SK-N-SH (cell line): ENCODE results near the gene SYNGR4. TPM values are rescaled to one million over a fixed set of nuclear protein-coding genes. Genes with fewer than 3 reads are reported as not detected.
A peak's percentile ranks its signal among the peaks of the same experiment; 100 is the strongest.

Experiments used
- CTCF ChIA-PET: fragments of 300-600, 350-600 bp; formaldehyde crosslinking; extraction: SDS; loops from one replicate; lab custom pipeline; 2021; lab: Yijun Ruan, JAX
- POLR2A ChIA-PET: fragments of 350-600 bp; sonication (Branson Sonifier 250); formaldehyde crosslinking; extraction: SDS; loops from one replicate; lab custom pipeline; 2020; ENCODE audit warnings: antibody characterized with exemption, inconsistent platforms; lab: Yijun Ruan, JAX
- DNase-seq: peaks from one replicate; pipeline ENCODE4 v3.0.0; 2012
- H2AFZ ChIP-seq: fragments of 200-600 bp; sonication (generic); 2 replicates; pipeline ENCODE4 v1.8.1; 2016; ENCODE audit warnings: antibody characterized with exemption, mild to moderate bottlenecking, low read depth
- H3F3A ChIP-seq: fragments of 200-600 bp; sonication (generic); replicated peaks from 2 replicates; pipeline ENCODE3; 2016; ENCODE audit warnings: antibody characterized with exemption, mild to moderate bottlenecking; ENCODE audit not compliant: insufficient read depth
- H3K27ac ChIP-seq, 2 experiments: fragments of 200-500 bp in 1 of 2; fragments of 200-600 bp in 1 of 2; sonication (Bioruptor generic) in 1 of 2; sonication (generic), shearing (Covaris generic) in 1 of 2; 2 replicates each; pipeline versions ENCODE4 v1.5.1 to v1.6.1; 2014 to 2016; ENCODE audit warnings: low read depth in 2 of 2, inconsistent platforms in 1 of 2, low read length in 1 of 2, mild to moderate bottlenecking in 1 of 2, mixed read lengths in 1 of 2
- H3K27me3 ChIP-seq: fragments of 200-600 bp; sonication (generic), shearing (Covaris generic); 2 replicates; pipeline ENCODE4 v1.6.1; 2016; ENCODE audit warnings: mixed run types; ENCODE audit not compliant: insufficient read depth
- H3K36me3 ChIP-seq, 2 experiments: fragments of 200-500 bp in 1 of 2; fragments of 200-600 bp in 1 of 2; sonication (Bioruptor generic) in 1 of 2; sonication (generic) in 1 of 2; replicated peaks in 1 of 2; 2 replicates each; pipeline versions ENCODE3 to v1.5.1; 2014 to 2016; ENCODE audit warnings: low read length in 1 of 2, mild to moderate bottlenecking in 1 of 2; ENCODE audit not compliant: insufficient read depth in 2 of 2, control insufficient read depth in 1 of 2
- H3K4me1 ChIP-seq, 2 experiments: fragments of 200-500 bp in 1 of 2; fragments of 200-600 bp in 1 of 2; sonication (Bioruptor generic) in 1 of 2; sonication (generic), shearing (Covaris generic) in 1 of 2; 2 replicates each; pipeline versions ENCODE4 v1.5.1 to v1.6.1; 2014 to 2016; ENCODE audit warnings: low read depth in 1 of 2, low read length in 1 of 2, mixed run types in 1 of 2; ENCODE audit not compliant: insufficient read depth in 2 of 2, control insufficient read depth in 1 of 2
- H3K4me2 ChIP-seq: fragments of 200-600 bp; sonication (generic), shearing (Covaris generic); 2 replicates; pipeline ENCODE4 v1.6.1; 2017; ENCODE audit warnings: mixed run types
- H3K4me3 ChIP-seq, 2 experiments: fragments of 200-500 bp in 1 of 2; fragments of 200-600 bp in 1 of 2; sonication (Bioruptor generic) in 1 of 2; sonication (generic), shearing (Covaris generic) in 1 of 2; 2 replicates each; pipeline versions ENCODE4 v1.5.1 to v1.8.1; 2014 to 2016; ENCODE audit warnings: low read depth in 2 of 2, inconsistent platforms in 1 of 2, low read length in 1 of 2, mild to moderate bottlenecking in 1 of 2, mixed read lengths in 1 of 2, moderate library complexity in 1 of 2
- H3K79me2 ChIP-seq: fragments of 200-600 bp; sonication (generic); 2 replicates; pipeline ENCODE4 v1.8.1; 2017; ENCODE audit warnings: mild to moderate bottlenecking; ENCODE audit not compliant: insufficient read depth
- H3K9ac ChIP-seq: fragments of 200-600 bp; sonication (generic); 2 replicates; pipeline ENCODE4 v1.6.1; 2017; ENCODE audit warnings: mixed run types
- H3K9me2 ChIP-seq: fragments of 200-600 bp; sonication (generic); 2 replicates; pipeline ENCODE4 v1.6.1; 2017; ENCODE audit warnings: mixed run types
- H3K9me3 ChIP-seq: fragments of 200-600 bp; sonication (generic); 2 replicates; pipeline ENCODE4 v1.6.1; 2017; ENCODE audit warnings: mixed run types, mild to moderate bottlenecking, moderate library complexity
- H4K20me1 ChIP-seq: fragments of 200-600 bp; sonication (generic); 2 replicates; pipeline ENCODE4 v1.6.1; 2017; ENCODE audit warnings: mild to moderate bottlenecking, mixed run types; ENCODE audit not compliant: insufficient read depth
- CHD2 ChIP-seq: fragments of 150-350 bp; IDR thresholded peaks from 2 replicates; pipeline ENCODE4 v1.6.1; 2018; ENCODE audit warnings: low read length; ENCODE audit not compliant: partially characterized antibody
- ELF1 ChIP-seq: IDR thresholded peaks from 2 replicates; pipeline ENCODE4 v1.4.0; 2012
- EZH2phosphoT487 ChIP-seq: fragments of 200-600 bp; sonication (generic); IDR thresholded peaks from 2 replicates; pipeline ENCODE4 v1.6.1; 2017; ENCODE audit warnings: low read depth, mixed run types, mild to moderate bottlenecking, antibody characterized with exemption, moderate library complexity, borderline replicate concordance
- FOSL2 ChIP-seq: IDR thresholded peaks from 2 replicates; pipeline ENCODE4 v1.4.0; 2012; ENCODE audit warnings: low read depth, mild to moderate bottlenecking, moderate library complexity, borderline replicate concordance
- FOXJ3 ChIP-seq: sonication (generic); formaldehyde crosslinking; IDR thresholded peaks from 2 replicates; pipeline ENCODE4 v1.5.1; 2020; ENCODE audit warnings: mild to moderate bottlenecking, missing genetic modification reagents
- FOXM1 ChIP-seq: IDR thresholded peaks from 2 replicates; pipeline ENCODE4 v1.4.0; 2012; ENCODE audit warnings: low read depth, mild to moderate bottlenecking
- MAX ChIP-seq: IDR thresholded peaks from 2 replicates; pipeline ENCODE4 v1.4.0; 2012; ENCODE audit warnings: low read depth
- MEF2A ChIP-seq: IDR thresholded peaks from 2 replicates; pipeline ENCODE4 v1.4.0; 2012; ENCODE audit warnings: low read depth, borderline replicate concordance
- MXI1 ChIP-seq: IDR thresholded peaks from 2 replicates; pipeline ENCODE4 v1.6.1; 2012; ENCODE audit warnings: mild to moderate bottlenecking, low read depth, low read length, improper control_type of control experiment
- NFIC ChIP-seq: IDR thresholded peaks from 2 replicates; pipeline ENCODE4 v1.4.0; 2012; ENCODE audit warnings: borderline replicate concordance
- NRF1 ChIP-seq: IDR thresholded peaks from 2 replicates; pipeline ENCODE4 v1.6.1; 2012; ENCODE audit warnings: low read depth, mild to moderate bottlenecking, low read length
- PBX3 ChIP-seq: IDR thresholded peaks from 2 replicates; pipeline ENCODE4; 2012
- POLR2AphosphoS5 ChIP-seq: IDR thresholded peaks from 2 replicates; pipeline ENCODE4 v1.6.1; 2012; ENCODE audit warnings: low read depth, low read length
- SIN3A ChIP-seq: IDR thresholded peaks from 2 replicates; pipeline ENCODE4 v1.6.1; 2012; ENCODE audit warnings: low read depth, mild to moderate bottlenecking, low read length, moderate library complexity, borderline replicate concordance
- TCF12 ChIP-seq: IDR thresholded peaks from 2 replicates; pipeline ENCODE4 v1.4.0; 2012
- TEAD4 ChIP-seq: IDR thresholded peaks from 2 replicates; pipeline ENCODE4 v1.4.0; 2012; ENCODE audit warnings: mild to moderate bottlenecking, borderline replicate concordance; ENCODE audit not compliant: insufficient read depth
- ZBTB33 ChIP-seq: IDR thresholded peaks from 2 replicates; pipeline ENCODE4 v1.4.0; 2012; ENCODE audit warnings: low read depth, borderline replicate concordance
- WGBS: methylation state at CpG from one replicate; pipeline ENCODE4 v1.1.6; 2017; ENCODE audit warnings: low lambda C conversion rate; 5-methylcytosine and 5-hydroxymethylcytosine counted together
- polyA plus RNA-seq, 3 experiments: library from polyadenylated mRNA; depleted of rRNA; stranded (reverse); fragments of >200 nt; gene quantifications; 2 replicates each; pipeline ENCODE4 v1.2.3, GENCODE V29; 2012

SYNGR4 gene
- polyA plus RNA-seq, 1 of the 3 experiments (the other 2 are of a cell fraction): 0.08 TPM

- Histone ChIP-seq H3K4me3 (peak overlapping the region; percentile 51 to 68), H3K27me3 (no peaks in the 10 kb centered on the region), H3K36me3 (no peaks in the 10 kb centered on the region), H3K9ac (peak overlapping the region; percentile 59), H3K9me2 (no peaks in the 10 kb centered on the region), H3K27ac (peak overlapping the region in 1 of 2 experiments; percentile 61; a peak in 1 of 4 replicates), H3K4me1 (peaks cover 4 to 48% of the 10 kb centered on the region in 2 experiments; a peak in 3 of 4 replicates), H3K4me2 (peak overlapping the region; percentile 93), H3K79me2 (peaks cover 16% of the 10 kb centered on the region), H3F3A (peaks cover 26% of the 10 kb centered on the region), H2AFZ (peak overlapping the region; percentile 68; the same call in 1 of the 2 replicates), H3K9me3 (no peaks in the 10 kb centered on the region), H4K20me1 (no peaks in the 10 kb centered on the region)
- ChIA-PET CTCF (interaction anchor here (1.0 to 1.4 kb wide), 4 partner anchors 51 to 82 kb away, joined by 3 to 5 read pairs (median 4); partner anchors contain the start of gene GRWD1), POLR2A (interaction anchor here (0.7 kb wide), 1 partner anchor 64 kb away, joined by 3 read pairs; no protein-coding TSS in a partner anchor)
- no peak for TF ChIP-seq MEF2A
- no peak for TF ChIP-seq FOXJ3 (CRISPR knock-in tag)
- no peak for TF ChIP-seq ELF1
- TF ChIP-seq FOSL2: no peak
- no peak for TF ChIP-seq MXI1
- TF ChIP-seq CHD2: no peak
- no peak for TF ChIP-seq SIN3A
- no peak for TF ChIP-seq MAX
- no peak for TF ChIP-seq NRF1
- no peak for TF ChIP-seq TCF12
- no peak for TF ChIP-seq FOXM1
- TF ChIP-seq EZH2phosphoT487: no peak
- TF ChIP-seq ZBTB33: no peak
- DNase-seq: no peak
- WGBS: 13% methylated on average over 22 of the region's 38 CpGs
Observed at GRCh38 chr19:48394331-48395169, 30.4 kb downstream of the SYNGR4 start.

- no peaks in the 10 kb centered on the region for H3K9me2 ChIP-seq
- POLR2A ChIA-PET: interaction anchor here (0.7 kb wide), 1 partner anchor 64 kb away, joined by 3 read pairs; no protein-coding TSS in a partner anchor
- no peaks in the 10 kb centered on the region for H3K36me3 ChIP-seq
- 67% methylated on average over 6 of the region's 6 CpGs for WGBS
- H3K27ac ChIP-seq: no peak overlapping the region
- no peaks in the 10 kb centered on the region for H3K9me3 ChIP-seq
- CTCF ChIA-PET: interaction anchor here (0.6 to 1.2 kb wide), 2 partner anchors 50 to 54 kb away, joined by 3 to 5 read pairs; partner anchors contain the start of gene GRWD1
- peaks cover 26% of the 10 kb centered on the region for H3F3A ChIP-seq
- H2AFZ ChIP-seq: no peak overlapping the region
- H3K4me2 ChIP-seq: peak overlapping the region; percentile 93; the same call in 1 of the 2 replicates
- no peak for DNase-seq
- H3K4me3 ChIP-seq: no peak overlapping the region
- peaks cover 4 to 48% of the 10 kb centered on the region in 2 experiments; a peak in 3 of 4 replicates for H3K4me1 ChIP-seq
- TF ChIP-seq FOXJ3 (CRISPR knock-in tag) (no peak), FOSL2 (no peak), POLR2AphosphoS5 (no peak), CHD2 (no peak), EZH2phosphoT487 (no peak), NFIC (no peak), PBX3 (no peak), SIN3A (no peak), TEAD4 (no peak), MEF2A (no peak)
- no peaks in the 10 kb centered on the region for H3K27me3 ChIP-seq
- no peaks in the 10 kb centered on the region for H4K20me1 ChIP-seq
- H3K79me2 ChIP-seq: peaks cover 13% of the 10 kb centered on the region
- H3K9ac ChIP-seq: no peak overlapping the region
Observed at GRCh38 chr19:48395170-48395455, 30.9 kb downstream of the SYNGR4 start.
